Activated naive CD4-positive, alpha-beta T cell treated with anti-CD3 and anti-CD28 coated beads, Interleukin-2, amount 50 U/mL, for 16 hours (primary cell): Measurements from ENCODE around the gene HCN2.

Source experiments
- DNase-seq: peaks from one replicate; pipeline ENCODE4 v3.0.0-alpha.2; 2020

HCN2 gene

GRCh38 chr19:643736-644135 lies 54.1 kb downstream of the HCN2 start:
- DNase-seq: no peak

GRCh38 chr19:644363-644762 lies 54.7 kb downstream of the HCN2 start:
- DNase-seq: no peak

- no peak for DNase-seq
Observed at GRCh38 chr19:644789-645188, 55.1 kb downstream of the HCN2 start.

- no peak for DNase-seq
Observed at GRCh38 chr19:645912-646778, 56.5 kb downstream of the HCN2 start.

GRCh38 chr19:646779-647565 lies 57.3 kb downstream of the HCN2 start:
- no peak for DNase-seq

- DNase-seq: no peak
Observed at GRCh38 chr19:647566-648284, 58.0 kb downstream of the HCN2 start.

GRCh38 chr19:648305-648704 lies 58.6 kb downstream of the HCN2 start:
- DNase-seq: no peak

GRCh38 chr19:648904-649801 lies 59.5 kb downstream of the HCN2 start:
- DNase-seq: no peak

GRCh38 chr19:650121-650520 lies 60.4 kb downstream of the HCN2 start:
- no peak for DNase-seq

GRCh38 chr19:651114-651818 lies 61.6 kb downstream of the HCN2 start:
- no peak for DNase-seq

- no peak for DNase-seq
Observed at GRCh38 chr19:651991-652390, 62.3 kb downstream of the HCN2 start.

GRCh38 chr19:652467-653389 lies 63.0 kb downstream of the HCN2 start:
- DNase-seq: no peak

GRCh38 chr19:653425-653824 lies 63.7 kb downstream of the HCN2 start:
- no peak for DNase-seq

GRCh38 chr19:655691-656090 lies 66.0 kb downstream of the HCN2 start:
- DNase-seq: no peak

GRCh38 chr19:656751-657559 lies 67.3 kb downstream of the HCN2 start:
- DNase-seq: peak; percentile 12

- no peak for DNase-seq
Observed at GRCh38 chr19:657611-658010, 67.9 kb downstream of the HCN2 start.

- no peak for DNase-seq
Observed at GRCh38 chr19:658059-658839, 68.6 kb downstream of the HCN2 start.

- no peak for DNase-seq
Observed at GRCh38 chr19:658916-659839, 69.5 kb downstream of the HCN2 start.
